Measurements from ENCODE around the gene TLE1.
"Not testable (repeated sequence)": the region's sequence is repeated elsewhere in the genome, so short reads cannot be mapped to it uniquely, and the experiment has no call there.

TLE1 gene

GRCh38 chr9:81601639-81602623 is 87.4 kb downstream of the TLE1 start:
- DNase-seq (ENCODE audit: low spot score): no peak

GRCh38 chr9:81600631-81601030 is 88.7 kb downstream of the TLE1 start:
- DNase-seq (ENCODE audit: low spot score): no peak

- DNase-seq (ENCODE audit: low spot score): no peak
These were observed 89.5 kb downstream of the TLE1 start for GRCh38 chr9:81599837-81600236.

- DNase-seq (ENCODE audit: low spot score): no peak
These were observed 90.5 kb downstream of the TLE1 start for GRCh38 chr9:81598811-81599210.

GRCh38 chr9:81598123-81598497 is 91.2 kb downstream of the TLE1 start:
- DNase-seq (ENCODE audit: low spot score): no peak

GRCh38 chr9:81597419-81598122 is 91.8 kb downstream of the TLE1 start:
- no peak for DNase-seq (ENCODE audit: low spot score)

- no peak for DNase-seq (ENCODE audit: low spot score)
These were observed 92.5 kb downstream of the TLE1 start for GRCh38 chr9:81596679-81597418.

- DNase-seq (ENCODE audit: low spot score): no peak
These were observed 93.3 kb downstream of the TLE1 start for GRCh38 chr9:81595887-81596543.

GRCh38 chr9:81595293-81595692 is 94.1 kb downstream of the TLE1 start:
- not testable (repeated sequence) for DNase-seq (ENCODE audit: low spot score)

GRCh38 chr9:81594415-81594814 is 94.9 kb downstream of the TLE1 start:
- no peak for DNase-seq (ENCODE audit: low spot score)

GRCh38 chr9:81592887-81593266 is 96.5 kb downstream of the TLE1 start:
- peak; percentile 27 for DNase-seq (ENCODE audit: low spot score)

GRCh38 chr9:81591791-81592190 is 97.6 kb downstream of the TLE1 start:
- no peak for DNase-seq (ENCODE audit: low spot score)

- no peak for DNase-seq (ENCODE audit: low spot score)
These were observed 98.7 kb downstream of the TLE1 start for GRCh38 chr9:81590688-81591087.

- DNase-seq (ENCODE audit: low spot score): no peak
These were observed 99.5 kb downstream of the TLE1 start for GRCh38 chr9:81589819-81590218.

- no peak for DNase-seq (ENCODE audit: low spot score)
These were observed 100.0 kb downstream of the TLE1 start for GRCh38 chr9:81589392-81589791.

GRCh38 chr9:81588148-81588871 is 101.0 kb downstream of the TLE1 start:
- DNase-seq (ENCODE audit: low spot score): no peak

- no peak for DNase-seq (ENCODE audit: low spot score)
These were observed 102.6 kb downstream of the TLE1 start for GRCh38 chr9:81586786-81587185.

- no peak for DNase-seq (ENCODE audit: low spot score)
These were observed 104.1 kb downstream of the TLE1 start for GRCh38 chr9:81585191-81585763.

- no peak for DNase-seq (ENCODE audit: low spot score)
These were observed 105.2 kb downstream of the TLE1 start for GRCh38 chr9:81584099-81584498.

- DNase-seq (ENCODE audit: low spot score): no peak
These were observed 107.4 kb downstream of the TLE1 start for GRCh38 chr9:81581986-81582385.

GRCh38 chr9:81579381-81579780 is 110.0 kb downstream of the TLE1 start:
- DNase-seq (ENCODE audit: low spot score): no peak

Data from globus pallidus (tissue), 1 donor.